Activated CD8-positive, alpha-beta memory T cell treated with anti-CD3 and anti-CD28 coated beads for 36 hours (primary cell): ENCODE data around the gene VPS18. TPM values are rescaled to one million over a fixed set of nuclear protein-coding genes. Genes with fewer than 3 reads are reported as not detected.

Source experiments
- CTCF ChIA-PET: fragments of 350-600 bp; sonication (Branson Sonifier 250); formaldehyde crosslinking; loops from one replicate; lab custom pipeline; 2021; ENCODE audit warnings: antibody characterized with exemption; lab: Charles Lee
- POLR2A ChIA-PET: fragments of 350-600 bp; sonication (Branson Sonifier 250); formaldehyde crosslinking; loops from one replicate; lab custom pipeline; 2021; ENCODE audit warnings: antibody characterized with exemption; lab: Charles Lee
- total RNA-seq, 2 experiments: library from RNA; stranded (reverse); gene quantifications; one replicate each; pipeline ENCODE4 v1.2.3, GENCODE V29; 2021

The VPS18 gene
- total RNA-seq, 2 experiments from 2014 or later: 16.0 to 16.8 TPM

DNA sequence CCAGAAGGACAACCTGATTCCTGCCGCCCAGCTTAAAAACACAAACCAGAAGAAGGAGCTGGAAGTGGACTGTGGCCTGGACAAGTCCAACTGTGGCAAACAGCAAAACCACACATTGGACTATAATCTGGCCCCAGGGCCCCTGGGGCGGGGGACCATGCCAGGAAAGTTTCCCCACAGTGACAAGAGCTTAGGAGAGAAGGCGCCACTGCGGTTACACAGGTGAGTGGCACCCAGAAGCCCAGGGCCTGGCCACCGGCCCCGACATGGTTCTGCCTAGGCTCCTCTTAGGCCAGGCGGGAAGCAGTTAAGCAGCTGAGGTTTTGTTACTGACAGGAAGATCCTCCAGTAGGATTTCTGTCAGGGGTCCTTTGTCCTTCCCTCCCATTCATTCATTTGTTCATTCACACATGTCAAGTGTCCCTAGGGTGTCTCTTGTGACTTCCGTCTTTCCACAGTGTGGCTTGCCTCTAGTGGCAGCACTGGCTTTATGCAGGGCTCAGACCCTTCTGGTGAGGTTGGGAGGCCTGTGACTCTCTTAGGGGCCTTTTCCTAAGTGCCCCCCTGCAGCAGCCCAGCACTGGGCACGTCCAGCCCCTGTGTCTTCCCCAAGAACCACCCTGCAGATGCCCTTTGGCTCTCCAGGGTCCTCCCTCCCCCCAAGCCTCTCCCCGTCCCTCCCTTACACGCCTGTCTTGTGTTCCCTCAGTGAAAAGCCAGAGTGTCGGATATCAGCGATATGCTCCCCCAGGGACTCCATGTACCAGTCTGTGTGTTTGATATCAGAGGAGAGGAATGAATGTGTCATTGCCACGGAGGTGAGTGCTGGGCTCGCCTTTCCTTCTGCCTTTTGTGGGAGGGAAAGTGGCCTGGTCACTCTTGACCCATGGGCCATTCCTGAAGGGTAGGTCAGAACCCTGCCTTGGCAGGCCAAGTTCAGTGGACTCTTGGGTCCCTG, 42.7 kb downstream of the VPS18 start:
- ChIA-PET CTCF (interaction anchor here (0.9 kb wide), 1 partner anchor 16 kb away, joined by 3 read pairs; the partner anchor contains the start of gene CHAC1), POLR2A (no interaction called here)

DNA sequence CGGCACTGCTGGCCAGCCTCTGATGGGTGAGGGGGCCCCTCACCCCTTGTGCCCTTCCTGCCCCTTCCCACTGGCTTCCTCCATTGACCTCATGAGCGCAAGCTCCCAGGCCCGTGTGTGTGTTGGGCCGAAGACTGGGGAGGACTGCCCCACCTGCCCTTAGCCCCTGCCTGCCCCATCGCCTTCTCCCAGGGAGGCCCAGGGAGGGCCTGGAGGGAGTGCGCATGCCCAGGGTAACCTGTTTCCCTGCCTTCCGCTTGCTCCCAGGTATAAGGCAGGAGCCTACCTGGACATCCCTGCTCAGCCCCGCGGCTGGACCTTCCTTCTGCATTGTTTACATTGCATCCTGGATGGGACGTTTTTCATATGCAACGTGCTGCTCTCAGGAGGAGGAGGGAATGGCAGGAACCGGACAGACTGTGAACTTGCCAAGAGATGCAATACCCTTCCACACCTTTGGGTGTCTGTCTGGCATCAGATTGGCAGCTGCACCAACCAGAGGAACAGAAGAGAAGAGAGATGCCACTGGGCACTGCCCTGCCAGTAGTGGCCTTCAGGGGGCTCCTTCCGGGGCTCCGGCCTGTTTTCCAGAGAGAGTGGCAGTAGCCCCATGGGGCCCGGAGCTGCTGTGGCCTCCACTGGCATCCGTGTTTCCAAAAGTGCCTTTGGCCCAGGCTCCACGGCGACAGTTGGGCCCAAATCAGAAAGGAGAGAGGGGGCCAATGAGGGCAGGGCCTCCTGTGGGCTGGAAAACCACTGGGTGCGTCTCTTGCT, 43.7 kb downstream of the VPS18 start:
- POLR2A ChIA-PET: no interaction called here
- CTCF ChIA-PET: interaction anchor here (0.8 kb wide), 1 partner anchor 76 kb away, joined by 3 read pairs; no protein-coding TSS in a partner anchor

DNA sequence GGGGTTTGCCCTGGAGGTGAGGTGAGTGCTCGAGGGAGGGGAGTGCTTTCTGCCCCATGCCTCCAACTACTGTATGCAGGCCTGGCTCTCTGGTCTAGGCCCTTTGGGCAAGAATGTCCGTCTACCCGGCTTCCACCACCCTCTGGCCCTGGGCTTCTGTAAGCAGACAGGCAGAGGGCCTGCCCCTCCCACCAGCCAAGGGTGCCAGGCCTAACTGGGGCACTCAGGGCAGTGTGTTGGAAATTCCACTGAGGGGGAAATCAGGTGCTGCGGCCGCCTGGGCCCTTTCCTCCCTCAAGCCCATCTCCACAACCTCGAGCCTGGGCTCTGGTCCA, 44.3 kb downstream of the VPS18 start:
- POLR2A ChIA-PET: no interaction called here
- CTCF ChIA-PET: interaction anchor here (0.8 kb wide), 1 partner anchor 76 kb away, joined by 3 read pairs; no protein-coding TSS in a partner anchor

DNA sequence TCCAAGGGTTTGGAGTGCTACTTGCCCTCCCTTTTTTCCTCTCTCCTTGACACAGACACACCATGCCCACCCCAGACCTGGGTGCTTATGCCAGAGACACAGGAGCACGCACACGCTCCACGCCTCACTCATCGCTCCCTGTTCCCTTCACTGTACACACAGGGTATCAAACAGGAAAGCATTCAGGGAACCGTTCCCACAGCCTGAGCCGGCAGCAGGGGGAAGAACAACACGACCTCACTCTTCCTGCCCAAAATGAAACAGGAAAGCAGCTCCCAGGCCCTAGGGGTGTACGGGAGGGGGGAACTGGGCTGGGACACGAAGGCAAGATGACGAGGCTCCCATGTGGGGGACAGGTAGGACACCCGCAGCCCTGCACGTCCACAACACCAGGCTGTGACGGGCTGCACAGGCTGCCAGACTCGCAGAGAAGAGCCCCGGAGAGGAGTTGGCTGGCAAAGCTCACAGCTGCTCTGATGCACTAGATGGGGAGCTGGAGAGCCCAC, 46.1 kb downstream of the VPS18 start:
- ChIA-PET CTCF (interaction anchor here (1.2 to 3.6 kb wide), 5 partner anchors 10 to 290 kb away, joined by 4 to 44 read pairs (median 9); partner anchors contain the start of genes CHAC1, CHP1, DLL4 and EXD1), POLR2A (interaction anchor here (1.1 to 3.5 kb wide), 4 partner anchors 10 to 33 kb away, joined by 3 to 36 read pairs (median 5); partner anchors contain the start of genes CHAC1 and DLL4)

DNA sequence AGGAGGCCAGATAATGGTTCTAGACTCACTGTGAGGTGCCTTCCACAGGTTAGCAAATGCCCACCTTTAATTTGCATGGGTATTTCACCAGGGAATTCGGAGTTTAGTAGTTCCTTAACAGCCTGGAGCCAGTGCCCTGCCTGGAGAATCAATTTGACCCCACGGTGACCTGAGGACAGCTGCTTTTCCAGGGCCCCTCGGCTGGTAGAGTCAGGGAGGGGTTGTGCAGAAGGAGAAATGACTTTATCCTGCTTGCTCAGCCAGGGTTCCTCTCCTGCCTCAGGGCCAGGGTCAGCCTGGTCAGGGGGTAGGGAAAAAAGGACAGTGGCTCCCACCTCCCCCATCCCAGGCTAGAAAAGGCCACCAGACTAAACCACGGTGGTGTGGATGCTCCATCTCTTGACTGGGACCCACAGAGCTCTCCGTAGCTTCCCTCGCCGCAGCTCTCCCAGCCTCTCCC, 46.8 kb downstream of the VPS18 start:
- ChIA-PET POLR2A (interaction anchor here (1.1 to 3.5 kb wide), 6 partner anchors 10 to 603 kb away, joined by 3 to 36 read pairs (median 4); partner anchors contain the start of genes CHAC1, DLL4 and RPAP1), CTCF (interaction anchor here (0.6 to 3.6 kb wide), 15 partner anchors 11 to 353 kb away, joined by 3 to 44 read pairs (median 4); partner anchors contain the start of genes CHAC1, CHP1, DLL4 and EXD1)

DNA sequence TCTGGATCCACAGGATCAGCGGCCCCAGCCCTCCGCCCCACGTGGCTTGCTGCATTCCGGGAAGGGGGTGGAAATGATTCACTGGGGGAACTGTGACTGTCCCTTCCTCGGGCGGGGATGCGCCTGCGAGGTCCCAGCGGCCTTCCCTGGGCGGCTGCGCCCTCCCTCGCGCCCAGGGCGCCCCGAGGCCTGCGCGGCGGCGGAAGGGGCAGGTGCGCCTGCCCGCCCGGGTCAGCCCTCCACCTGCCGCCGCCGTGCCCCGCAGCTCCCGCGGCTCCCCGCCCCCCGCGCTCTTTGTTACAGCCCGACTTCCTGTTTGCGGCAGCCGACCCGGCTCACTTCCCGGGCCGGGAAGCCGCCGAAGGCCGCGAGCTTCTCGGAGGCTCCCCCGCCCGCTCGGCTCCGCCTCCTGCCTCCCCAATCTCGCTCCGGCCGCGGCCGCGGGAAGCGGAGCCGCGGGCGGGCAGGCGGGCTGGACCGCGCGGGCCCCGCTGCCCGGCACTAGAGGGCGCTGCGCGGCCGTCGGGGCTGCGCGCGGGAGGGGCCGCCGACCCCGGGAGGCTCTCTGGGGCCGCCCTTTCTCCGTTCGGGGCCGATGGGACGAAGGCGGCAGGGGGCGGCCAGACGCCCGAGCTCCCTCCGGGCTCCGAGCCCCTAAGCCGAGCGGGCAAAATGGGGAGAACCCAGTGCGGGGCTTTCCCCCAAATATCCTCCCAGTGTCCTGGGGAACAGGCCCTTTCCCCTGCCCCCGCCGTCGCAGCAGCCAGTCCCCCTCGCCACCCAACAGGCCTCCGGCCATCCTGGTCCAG, 47.5 kb downstream of the VPS18 start:
- CTCF ChIA-PET: interaction anchor here (0.5 to 3.6 kb wide), 22 partner anchors 10 to 354 kb away, joined by 3 to 44 read pairs (median 4); partner anchors contain the start of genes CHAC1, CHP1, DLL4 and EXD1
- POLR2A ChIA-PET: interaction anchor here (1.1 to 3.5 kb wide), 6 partner anchors 11 to 602 kb away, joined by 3 to 36 read pairs (median 4); partner anchors contain the start of genes CHAC1, DLL4 and RPAP1

DNA sequence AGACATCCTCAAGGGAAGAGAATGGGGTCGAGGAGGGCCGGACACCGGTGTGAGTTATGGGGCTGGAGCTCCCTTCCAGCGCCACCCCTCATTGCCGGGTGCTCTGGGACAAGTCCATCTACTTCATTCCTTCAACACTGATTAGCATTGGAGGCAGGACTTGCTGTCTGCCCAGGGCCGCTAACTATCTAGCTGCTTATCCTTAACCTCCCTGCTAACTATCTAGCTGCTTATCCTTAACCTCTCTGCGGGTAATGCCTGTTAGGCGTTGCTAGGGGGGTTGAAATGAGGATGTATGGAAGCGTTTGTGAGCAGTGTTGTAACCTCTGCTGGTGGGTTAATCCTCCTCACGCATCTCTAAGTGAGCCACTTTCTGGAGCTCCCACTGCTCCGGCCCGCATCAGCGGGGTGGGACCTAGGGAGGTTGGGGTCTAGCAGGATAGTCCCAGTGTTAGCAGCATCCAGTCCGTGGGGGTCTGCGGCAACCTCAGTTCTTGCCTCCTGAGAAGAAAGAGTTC, 48.1 kb downstream of the VPS18 start:
- ChIA-PET POLR2A (interaction anchor here (1.2 to 3.5 kb wide), 3 partner anchors 10 to 601 kb away, joined by 3 to 36 read pairs (median 4); partner anchors contain the start of genes CHAC1 and RPAP1), CTCF (interaction anchor here (0.5 to 3.6 kb wide), 16 partner anchors 9 to 288 kb away, joined by 3 to 44 read pairs (median 4); partner anchors contain the start of genes CHAC1, CHP1, DLL4 and EXD1)

DNA sequence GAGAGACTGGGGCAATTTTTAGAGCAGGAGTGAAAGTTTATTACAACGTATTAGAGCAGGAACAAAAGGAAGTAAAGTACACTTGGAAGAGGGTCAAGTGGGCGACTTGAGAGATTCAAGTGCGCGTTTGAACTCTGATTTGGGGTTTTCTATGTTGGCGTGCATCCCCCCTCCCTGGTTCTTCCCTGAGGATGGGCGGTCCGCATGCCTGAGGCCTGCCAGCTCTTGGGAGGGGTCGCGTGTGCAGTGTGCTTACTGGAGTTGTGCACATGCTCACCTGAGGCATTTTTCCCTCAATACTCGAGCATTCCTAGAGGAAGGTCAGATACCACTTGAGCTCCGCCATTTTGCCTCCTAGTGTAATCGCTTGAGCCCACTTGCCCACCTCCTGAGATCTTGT, 48.6 kb downstream of the VPS18 start:
- POLR2A ChIA-PET: interaction anchor here (3.5 kb wide), 1 partner anchor 10 kb away, joined by 36 read pairs; the partner anchor contains the start of gene CHAC1
- CTCF ChIA-PET: interaction anchor here (1.1 to 3.6 kb wide), 7 partner anchors 9 to 84 kb away, joined by 3 to 44 read pairs (median 5); partner anchors contain the start of genes CHAC1 and DLL4

DNA sequence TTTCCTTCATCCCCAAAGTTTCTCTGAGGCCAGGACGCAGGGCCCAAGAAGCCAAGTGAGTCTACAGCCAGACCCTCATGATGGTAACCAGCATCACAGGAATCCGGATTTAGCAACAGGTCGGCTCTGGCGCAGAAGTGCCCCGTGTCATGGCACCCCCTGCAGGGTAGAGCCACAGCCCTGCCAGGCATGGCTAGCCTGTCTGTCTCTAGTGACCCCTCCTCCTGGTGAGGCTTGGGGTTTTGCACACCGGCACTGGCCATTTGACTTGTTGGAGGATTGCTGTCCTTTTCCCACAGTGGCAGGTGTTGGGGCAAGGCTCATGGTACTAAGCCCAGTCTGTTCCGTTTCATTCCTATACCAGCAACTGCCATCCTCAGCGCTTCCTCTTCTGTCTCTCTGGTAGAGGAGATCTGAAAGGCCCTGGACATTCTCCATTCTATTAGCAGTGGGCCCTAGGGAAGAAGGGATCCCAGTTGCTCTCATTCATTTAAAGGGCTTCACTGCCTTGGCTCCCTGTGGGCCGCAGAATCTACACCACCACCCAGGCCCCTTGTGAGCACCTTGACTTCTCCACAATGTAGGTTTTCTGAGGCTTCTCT, 49.6 kb downstream of the VPS18 start:
- POLR2A ChIA-PET: interaction anchor here (0.9 kb wide), 1 partner anchor 12 kb away, joined by 3 read pairs; no protein-coding TSS in a partner anchor

DNA sequence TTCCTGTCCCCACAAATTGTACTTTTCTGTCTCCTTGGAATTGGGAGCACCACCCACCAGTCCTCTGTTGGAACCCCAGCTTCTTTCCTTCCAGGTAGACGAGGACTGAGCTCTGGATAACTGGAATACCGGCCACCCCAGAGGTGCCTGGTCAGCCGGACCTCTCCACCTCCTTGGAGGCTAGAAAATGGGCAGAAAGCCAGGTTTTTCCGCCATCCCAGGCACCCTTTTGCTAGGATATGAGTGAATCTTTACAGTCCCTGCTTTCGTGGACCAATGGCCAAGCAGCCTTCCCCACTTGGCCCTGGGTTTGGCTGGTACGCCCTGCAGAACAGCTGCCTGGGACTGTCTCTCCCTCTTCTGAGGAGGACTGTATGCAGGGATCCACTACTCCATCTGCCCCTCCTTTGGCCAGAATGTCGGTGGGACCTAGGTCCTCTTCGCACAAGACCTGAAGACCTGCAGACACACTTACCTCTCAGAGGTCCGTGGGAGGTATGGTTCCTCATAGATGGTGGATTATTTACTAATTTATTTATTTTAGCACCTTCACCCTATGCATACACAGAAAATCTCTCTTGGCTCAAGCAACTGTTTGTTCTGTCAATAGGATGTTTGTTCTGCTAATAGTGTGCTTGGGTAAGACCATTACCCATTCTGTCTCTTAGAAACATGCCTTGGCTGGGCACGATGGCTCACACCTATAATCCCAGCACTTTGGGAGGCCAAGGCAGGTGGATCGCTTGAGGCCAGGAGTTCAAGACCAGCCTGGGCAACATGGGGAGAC, 50.5 kb downstream of the VPS18 start:
- POLR2A ChIA-PET: interaction anchor here (0.9 kb wide), 1 partner anchor 12 kb away, joined by 3 read pairs; no protein-coding TSS in a partner anchor
- CTCF ChIA-PET: interaction anchor here (2.1 to 2.9 kb wide), 2 partner anchors 14 to 38 kb away, joined by 7 to 10 read pairs; no protein-coding TSS in a partner anchor

More for the DNA sequence above, 49.6 kb downstream of the VPS18 start:
- CTCF ChIA-PET: interaction anchor here (2.6 to 3.0 kb wide), 2 partner anchors 8 to 38 kb away, joined by 28 to 32 read pairs; partner anchors contain the start of gene CHAC1

DNA sequence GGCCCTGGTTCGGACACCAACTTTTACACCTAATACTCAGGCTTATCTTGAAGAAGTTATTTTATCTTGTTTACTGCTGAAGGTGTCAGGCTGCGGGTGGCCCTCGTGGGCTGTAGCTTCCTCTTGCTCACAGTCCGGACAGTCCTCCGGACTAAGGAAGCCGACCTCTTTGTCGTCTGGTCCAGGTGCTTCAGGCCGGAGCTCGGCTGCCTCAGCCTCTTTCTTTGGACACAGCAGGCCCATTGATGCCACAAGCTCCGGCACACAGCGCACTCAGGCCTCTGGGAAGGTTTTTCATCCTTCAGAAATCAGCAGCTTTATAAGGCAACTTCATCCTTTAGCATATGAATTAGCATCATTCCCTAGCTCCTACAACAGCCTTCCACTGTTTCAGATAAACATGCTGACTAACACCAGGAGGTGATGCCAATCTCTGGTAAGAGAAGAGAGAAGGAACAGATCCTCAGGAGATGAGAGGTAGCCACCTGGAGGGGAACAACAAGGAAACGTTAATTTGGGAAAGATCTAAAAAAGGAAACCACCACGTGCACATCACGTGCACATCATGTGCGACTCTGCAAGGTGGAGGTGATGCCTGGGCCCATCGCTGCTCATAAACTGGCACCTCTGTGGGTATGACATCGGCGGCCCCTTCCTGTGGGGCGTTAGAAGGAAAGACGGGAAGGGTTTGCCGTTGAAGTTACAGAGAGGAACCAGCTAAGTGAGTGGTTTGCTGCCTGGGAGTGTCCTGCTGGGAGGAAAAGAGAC, 54.6 kb downstream of the VPS18 start:
- ChIA-PET CTCF (interaction anchor here (1.0 kb wide), 1 partner anchor 45 kb away, joined by 3 read pairs; no protein-coding TSS in a partner anchor), POLR2A (no interaction called here)

DNA sequence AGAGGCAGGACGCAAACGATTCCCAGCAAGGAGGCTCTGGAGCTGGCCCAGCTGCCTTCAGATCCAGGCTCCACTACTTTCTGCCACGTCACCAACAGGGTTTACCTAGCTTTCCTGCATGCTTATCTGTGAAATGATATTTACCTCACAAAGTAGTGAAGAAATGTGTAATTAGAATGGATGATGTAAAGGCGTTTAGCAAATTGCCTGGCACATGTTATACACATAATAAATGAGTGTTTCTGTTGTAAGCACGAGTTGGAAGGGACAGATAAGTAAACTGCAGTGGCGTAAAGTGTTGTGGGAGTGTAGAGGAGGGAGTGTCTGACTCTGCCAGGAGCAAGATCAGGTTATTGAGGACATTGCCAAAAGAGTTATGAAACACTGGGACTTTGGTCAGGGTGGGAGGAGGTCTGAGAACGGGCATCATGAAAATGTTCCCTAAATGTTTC, 55.5 kb downstream of the VPS18 start:
- ChIA-PET CTCF (interaction anchor here (1.2 to 3.6 kb wide), 2 partner anchors 8 to 25 kb away, joined by 3 to 28 read pairs; no protein-coding TSS in a partner anchor), POLR2A (no interaction called here)

DNA sequence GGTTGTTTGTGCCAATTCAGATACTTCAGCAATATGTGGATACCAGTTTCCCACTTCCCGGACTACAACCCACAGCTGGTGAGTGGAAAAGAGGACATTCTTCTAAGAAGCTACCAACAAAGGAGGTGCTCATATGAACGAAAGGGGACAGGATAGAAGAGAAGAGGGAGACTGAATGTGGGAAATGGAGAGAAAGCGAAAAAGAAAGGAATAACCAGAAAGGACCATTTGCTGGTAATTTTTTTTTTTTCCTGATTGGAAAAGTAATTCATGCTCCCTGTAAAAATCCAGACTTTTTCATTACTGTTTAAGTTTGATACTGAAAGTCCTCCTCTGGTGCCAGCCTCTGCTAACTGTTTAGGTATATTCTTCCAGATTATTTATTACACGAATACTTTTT, 57.5 kb downstream of the VPS18 start:
- CTCF ChIA-PET: interaction anchor here (0.8 to 3.6 kb wide), 3 partner anchors 10 to 339 kb away, joined by 3 to 28 read pairs (median 5); no protein-coding TSS in a partner anchor
- POLR2A ChIA-PET: interaction anchor here (0.5 to 4.1 kb wide), 2 partner anchors 11 to 250 kb away, joined by 6 to 36 read pairs; no protein-coding TSS in a partner anchor

- POLR2A ChIA-PET: interaction anchor here (0.5 to 4.1 kb wide), 6 partner anchors 11 to 251 kb away, joined by 3 to 36 read pairs (median 5); partner anchors contain the start of gene DNAJC17
- CTCF ChIA-PET: interaction anchor here (0.8 to 3.6 kb wide), 8 partner anchors 10 to 338 kb away, joined by 3 to 28 read pairs (median 4); partner anchors contain the start of gene VPS18
These were observed 58.2 kb downstream of the VPS18 start for GRCh38 chr15:40952301-40952900.
